ENCODE measurements around the gene TSPO2. TPM values are rescaled to one million over a fixed set of nuclear protein-coding genes. Genes with fewer than 3 reads are reported as not detected.

The TSPO2 gene
- total and polyA plus RNA-seq, 9 of the 15 experiments (the other 6 are each of a cell fraction or from before 2014, with no cell fraction given), result not detected

GRCh38 chr6:40999569-40999968 is 42.7 kb upstream of the TSPO2 start (continued):
- no peak for TF ChIP-seq MXI1 (IDR thresholded peaks at IDR 0.05; ENCODE audit: low read depth, low read length)
- TF ChIP-seq OTX1 (CRISPR knock-in tag; IDR thresholded peaks at IDR 0.05), result no peak
- TF ChIP-seq, protein P1, sequence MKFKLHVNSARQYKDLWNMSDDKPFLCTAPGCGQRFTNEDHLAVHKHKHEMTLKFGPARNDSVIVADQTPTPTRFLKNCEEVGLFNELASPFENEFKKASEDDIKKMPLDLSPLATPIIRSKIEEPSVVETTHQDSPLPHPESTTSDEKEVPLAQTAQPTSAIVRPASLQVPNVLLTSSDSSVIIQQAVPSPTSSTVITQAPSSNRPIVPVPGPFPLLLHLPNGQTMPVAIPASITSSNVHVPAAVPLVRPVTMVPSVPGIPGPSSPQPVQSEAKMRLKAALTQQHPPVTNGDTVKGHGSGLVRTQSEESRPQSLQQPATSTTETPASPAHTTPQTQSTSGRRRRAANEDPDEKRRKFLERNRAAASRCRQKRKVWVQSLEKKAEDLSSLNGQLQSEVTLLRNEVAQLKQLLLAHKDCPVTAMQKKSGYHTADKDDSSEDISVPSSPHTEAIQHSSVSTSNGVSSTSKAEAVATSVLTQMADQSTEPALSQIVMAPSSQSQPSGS (CRISPR knock-in tag; IDR thresholded peaks at IDR 0.05), result no peak
- TF ChIP-seq SPI1 (IDR thresholded peaks at IDR 0.05; ENCODE audit: borderline replicate concordance, low read depth, low read length), result no peak
- no peak for TF ChIP-seq ZNF184 (CRISPR knock-in tag; IDR thresholded peaks at IDR 0.05)
- no peak for TF ChIP-seq LEF1 (IDR thresholded peaks at IDR 0.05)
- no peak for TF ChIP-seq SMAD3 (CRISPR knock-in tag; conservative IDR thresholded peaks at IDR 0.05)
- TF ChIP-seq VEZF1 (CRISPR knock-in tag; IDR thresholded peaks at IDR 0.05), result no peak
- no peak for TF ChIP-seq SRSF7 (optimal IDR thresholded peaks at IDR 0.05; ENCODE audit: low read depth, low read length)
- peak; percentile 40 to 58 for TF ChIP-seq RAD21 (CRISPR knock-in tag; conservative IDR thresholded peaks at IDR 0.05 in 1 of 2, IDR thresholded peaks at IDR 0.05 in 1 of 2)
- TF ChIP-seq NFE2 (IDR thresholded peaks at IDR 0.05; ENCODE audit: low read depth), result peak; percentile 46
- peak; percentile 43; the same call in 1 of the 2 replicates for TF ChIP-seq REST (IDR thresholded peaks at IDR 0.05; ENCODE audit: borderline replicate concordance)
- no peak for TF ChIP-seq REST (CRISPR knock-in tag; IDR thresholded peaks at IDR 0.05; ENCODE audit: low read depth)
- TF ChIP-seq GATA2 (CRISPR knock-in tag; IDR thresholded peaks at IDR 0.05), result no peak
- TF ChIP-seq CCAR2 (IDR thresholded peaks at IDR 0.05; ENCODE audit: low read depth, low read length), result no peak
- TF ChIP-seq HIVEP1 (CRISPR knock-in tag; IDR thresholded peaks at IDR 0.05), result no peak
- peak; percentile 53; the same call in 1 of the 2 replicates for TF ChIP-seq ZNF384 (IDR thresholded peaks at IDR 0.05; ENCODE audit: low read depth, low read length)

Data from K562 (cell line).